Kidney (tissue), 14 donors: ENCODE results near the gene CDK19. TPM values are rescaled to one million over a fixed set of nuclear protein-coding genes. Genes with fewer than 3 reads are reported as not detected.
A peak's percentile ranks its signal among the peaks of the same experiment; 100 is the strongest.

Experiments used
- DNase-seq, 5 donors: peaks; one replicate each; pipeline ENCODE4 v3.0.0-alpha.2; 2013 to 2020
- FAIRE-seq: peaks from 2 replicates; lab custom pipeline; 2012; peaks lifted over from hg19 to GRCh38; lab: Jason Lieb, UNC
- H3K27ac ChIP-seq, 2 donors: one replicate each; pipeline ENCODE4 v1.7.0; 2013; ENCODE audit warnings: low read depth in 2 of 2, low read length in 2 of 2, inconsistent platforms in 1 of 2
- H3K27me3 ChIP-seq: one replicate; pipeline ENCODE4 v1.7.1; 2013; ENCODE audit warnings: low read length, inconsistent platforms; ENCODE audit not compliant: control insufficient read depth, insufficient read depth
- H3K36me3 ChIP-seq, 3 donors: one replicate each; pipeline versions ENCODE4 v1.7.0 to v1.7.1; 2013; ENCODE audit warnings: low read length in 3 of 3, control low read depth in 1 of 3, inconsistent platforms in 1 of 3; ENCODE audit not compliant: insufficient read depth in 3 of 3, control insufficient read depth in 2 of 3
- H3K4me1 ChIP-seq, 3 donors: one replicate each; pipeline versions ENCODE4 v1.7.0 to v1.7.1; 2013; ENCODE audit warnings: low read length in 3 of 3, inconsistent platforms in 1 of 3, low read depth in 1 of 3; ENCODE audit not compliant: control insufficient read depth in 2 of 3, insufficient read depth in 2 of 3
- H3K4me3 ChIP-seq, 3 donors: one replicate each; pipeline versions ENCODE4 v1.7.0 to v1.8.1; 2013; ENCODE audit warnings: low read length in 3 of 3, control low read depth in 1 of 3, inconsistent platforms in 1 of 3
- H3K9ac ChIP-seq, 3 donors: one replicate each; pipeline versions ENCODE4 v1.7.0 to v1.7.1; 2013; ENCODE audit warnings: low read length in 3 of 3, control low read depth in 1 of 3, inconsistent platforms in 1 of 3
- H3K9me3 ChIP-seq, 3 donors: one replicate each; pipeline versions ENCODE4 v1.7.0 to v1.7.1; 2013; ENCODE audit warnings: low read length in 3 of 3, control low read depth in 1 of 3, inconsistent platforms in 1 of 3; ENCODE audit not compliant: control insufficient read depth in 2 of 3, insufficient read depth in 1 of 3
- intact Hi-C: fragments of 100-400 bp; cut with DNase I; formaldehyde crosslinking; loops from one replicate; pipeline ENCODE4 v1.11.1; 2022
- polyA plus RNA-seq: library from polyadenylated mRNA; stranded (reverse); fragments of 350-450 nt; fragmentation: Illumina TruSeq; extraction: RNeasy Lipid Tissue Mini Kit (QIAGEN cat#74804); gene quantifications from one replicate; pipeline ENCODE4 v1.2.3, GENCODE V29; 2014; ENCODE audit warnings: low read depth, low replicate concordance; ENCODE audit not compliant: insufficient read depth
- total RNA-seq: library from RNA; stranded (reverse); fragmentation: NEBNext Ultra II Directional; extraction: Animal tissue kit (Norgen Biotek cat#: 25700); gene quantifications from one replicate; pipeline ENCODE4 v1.2.1, GENCODE V29; 2021
- TF ChIP-seq, protein P1 (sequence below): IDR thresholded peaks from 3 replicates; pipeline ENCODE4 v1.5.1; 2012; ENCODE audit warnings: mild to moderate bottlenecking, moderate library complexity, borderline replicate concordance; ENCODE audit not compliant: insufficient read depth; ENCODE audit errors: extremely low read depth
- donor health status: control.
- donor health status: control.
- donor health status: control.
- donor health status: control.
- donor health status: control.
- donor health status: DM: yes; HTN: yes; CAD: no.
- donor health status: Normal renal cell carcinoma (clear cell type).

CDK19 gene
- total and polyA plus RNA-seq, 2 donors from 2014 or later, result 4.9 to 20.4 TPM

- H3K4me1 ChIP-seq, result peaks cover 0 to 6% (median 2%) of the 10 kb centered on the region in 3 donors
- FAIRE-seq, result no peak
- H3K36me3 ChIP-seq, result no peaks in the 10 kb centered on the region
- H3K9ac ChIP-seq, result no peak overlapping the region
- intact Hi-C loops, result no loop called here
- no peaks in the 10 kb centered on the region for H3K27me3 ChIP-seq
- H3K4me3 ChIP-seq, result no peak overlapping the region
- H3K9me3 ChIP-seq, result peaks cover 0 to 12% (median 11%) of the 10 kb centered on the region in 3 donors
- TF ChIP-seq, protein P1, sequence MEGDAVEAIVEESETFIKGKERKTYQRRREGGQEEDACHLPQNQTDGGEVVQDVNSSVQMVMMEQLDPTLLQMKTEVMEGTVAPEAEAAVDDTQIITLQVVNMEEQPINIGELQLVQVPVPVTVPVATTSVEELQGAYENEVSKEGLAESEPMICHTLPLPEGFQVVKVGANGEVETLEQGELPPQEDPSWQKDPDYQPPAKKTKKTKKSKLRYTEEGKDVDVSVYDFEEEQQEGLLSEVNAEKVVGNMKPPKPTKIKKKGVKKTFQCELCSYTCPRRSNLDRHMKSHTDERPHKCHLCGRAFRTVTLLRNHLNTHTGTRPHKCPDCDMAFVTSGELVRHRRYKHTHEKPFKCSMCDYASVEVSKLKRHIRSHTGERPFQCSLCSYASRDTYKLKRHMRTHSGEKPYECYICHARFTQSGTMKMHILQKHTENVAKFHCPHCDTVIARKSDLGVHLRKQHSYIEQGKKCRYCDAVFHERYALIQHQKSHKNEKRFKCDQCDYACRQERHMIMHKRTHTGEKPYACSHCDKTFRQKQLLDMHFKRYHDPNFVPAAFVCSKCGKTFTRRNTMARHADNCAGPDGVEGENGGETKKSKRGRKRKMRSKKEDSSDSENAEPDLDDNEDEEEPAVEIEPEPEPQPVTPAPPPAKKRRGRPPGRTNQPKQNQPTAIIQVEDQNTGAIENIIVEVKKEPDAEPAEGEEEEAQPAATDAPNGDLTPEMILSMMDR, result no peak
- no peak overlapping the region for H3K27ac ChIP-seq
- no peak for DNase-seq
These were observed 73.8 kb downstream of the CDK19 start for GRCh38 chr6:110741517-110741916.

GRCh38 chr6:110738899-110739365 lies 76.3 kb downstream of the CDK19 start:
- no peak overlapping the region for H3K4me3 ChIP-seq
- H3K9me3 ChIP-seq, result peaks cover 0 to 12% (median 11%) of the 10 kb centered on the region in 3 donors
- TF ChIP-seq, protein P1, result no peak
- peak in 1 of 5 donors; percentile 13 for DNase-seq
- no peaks in the 10 kb centered on the region for H3K36me3 ChIP-seq
- intact Hi-C loops, result no loop called here
- H3K9ac ChIP-seq, result no peak overlapping the region
- no peak for FAIRE-seq
- H3K27ac ChIP-seq, result peak overlapping the region; percentile 38 to 47
- peaks cover 0 to 6% (median 2%) of the 10 kb centered on the region in 3 donors for H3K4me1 ChIP-seq
- H3K27me3 ChIP-seq, result no peaks in the 10 kb centered on the region

GRCh38 chr6:110735666-110736065 lies 79.6 kb downstream of the CDK19 start:
- no peaks in the 10 kb centered on the region for H3K36me3 ChIP-seq
- FAIRE-seq, result no peak
- H3K4me1 ChIP-seq, result peaks cover 0 to 6% (median 2%) of the 10 kb centered on the region in 3 donors
- H3K9ac ChIP-seq, result no peak overlapping the region
- H3K4me3 ChIP-seq, result no peak overlapping the region
- no peak for DNase-seq
- H3K9me3 ChIP-seq, result peaks cover 0 to 3% (median 0%) of the 10 kb centered on the region in 3 donors
- no peaks in the 10 kb centered on the region for H3K27me3 ChIP-seq
- no peak overlapping the region for H3K27ac ChIP-seq
- intact Hi-C loops, result no loop called here
- TF ChIP-seq, protein P1, result no peak

GRCh38 chr6:110731898-110732297 lies 83.4 kb downstream of the CDK19 start:
- no peak for FAIRE-seq
- Histone ChIP-seq H3K36me3 (no peaks in the 10 kb centered on the region), H3K27ac (no peak overlapping the region), H3K4me1 (no peaks in the 10 kb centered on the region), H3K9ac (no peak overlapping the region), H3K9me3 (no peaks in the 10 kb centered on the region), H3K4me3 (no peak overlapping the region), H3K27me3 (no peaks in the 10 kb centered on the region)
- no peak for DNase-seq
- intact Hi-C loops, result no loop called here
- TF ChIP-seq, protein P1, result no peak
